GM13977 (cell line): Measurements from ENCODE around the gene EGR4.

Source experiments
- DNase-seq: peaks from one replicate; pipeline ENCODE4 v3.0.0; 2012; ENCODE audit warnings: low spot score
- in situ Hi-C: fragments of 300-500 bp; cut with MboI; formaldehyde crosslinking; loops from one replicate; pipeline ENCODE4 v1.12.0; 2022; ENCODE audit warnings: low sequenced_read_pairs, low pct_unique_long_range_greater_than_20kb, mixed read lengths, inconsistent platforms; ENCODE audit not compliant: unreplicated experiment
- TF ChIP-seq, protein P1 (sequence below): IDR thresholded peaks from 2 replicates; pipeline ENCODE4 v1.5.1; 2012; ENCODE audit warnings: mild to moderate bottlenecking, control low read depth; ENCODE audit not compliant: insufficient read depth; ENCODE audit errors: extremely low read depth, missing control alignments

The EGR4 gene

DNA sequence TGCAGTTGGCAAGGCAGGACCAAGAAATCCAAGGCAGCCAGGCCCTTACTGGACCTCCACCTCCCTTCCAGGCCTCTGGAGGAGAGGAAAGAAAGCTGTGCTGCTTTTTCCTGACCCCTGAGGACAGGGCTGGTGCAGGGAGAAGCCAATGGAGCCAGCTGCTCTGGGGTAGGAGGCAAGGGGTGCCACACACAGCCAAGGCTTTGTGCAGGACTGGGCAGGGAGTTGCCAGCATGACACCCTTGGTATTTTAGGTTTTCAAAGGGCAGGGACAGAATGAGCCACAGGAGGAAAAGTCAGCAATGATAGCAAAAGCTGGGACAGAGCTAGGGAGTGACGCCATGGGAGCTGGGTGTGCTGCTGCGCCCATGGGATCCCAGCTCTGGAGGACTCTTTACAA, 36.3 kb downstream of the EGR4 start:
- in situ Hi-C loops: no loop called here
- DNase-seq: no peak
- TF ChIP-seq, protein P1, sequence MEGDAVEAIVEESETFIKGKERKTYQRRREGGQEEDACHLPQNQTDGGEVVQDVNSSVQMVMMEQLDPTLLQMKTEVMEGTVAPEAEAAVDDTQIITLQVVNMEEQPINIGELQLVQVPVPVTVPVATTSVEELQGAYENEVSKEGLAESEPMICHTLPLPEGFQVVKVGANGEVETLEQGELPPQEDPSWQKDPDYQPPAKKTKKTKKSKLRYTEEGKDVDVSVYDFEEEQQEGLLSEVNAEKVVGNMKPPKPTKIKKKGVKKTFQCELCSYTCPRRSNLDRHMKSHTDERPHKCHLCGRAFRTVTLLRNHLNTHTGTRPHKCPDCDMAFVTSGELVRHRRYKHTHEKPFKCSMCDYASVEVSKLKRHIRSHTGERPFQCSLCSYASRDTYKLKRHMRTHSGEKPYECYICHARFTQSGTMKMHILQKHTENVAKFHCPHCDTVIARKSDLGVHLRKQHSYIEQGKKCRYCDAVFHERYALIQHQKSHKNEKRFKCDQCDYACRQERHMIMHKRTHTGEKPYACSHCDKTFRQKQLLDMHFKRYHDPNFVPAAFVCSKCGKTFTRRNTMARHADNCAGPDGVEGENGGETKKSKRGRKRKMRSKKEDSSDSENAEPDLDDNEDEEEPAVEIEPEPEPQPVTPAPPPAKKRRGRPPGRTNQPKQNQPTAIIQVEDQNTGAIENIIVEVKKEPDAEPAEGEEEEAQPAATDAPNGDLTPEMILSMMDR: no peak

DNA sequence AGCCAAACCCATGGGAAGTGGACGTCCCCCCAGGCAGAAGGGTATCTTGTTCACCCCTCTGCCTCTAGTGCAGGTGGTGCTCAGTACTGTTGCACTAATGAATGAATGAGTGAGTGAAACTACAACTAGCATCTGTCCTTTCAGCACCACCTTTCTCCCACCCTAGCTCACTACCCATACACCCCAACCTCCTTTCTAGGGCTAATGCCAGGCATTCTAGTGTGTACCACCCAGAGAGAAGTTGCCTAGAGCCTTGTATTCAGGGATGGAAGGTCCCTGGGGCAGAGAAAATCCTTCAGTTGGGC, 36.8 kb downstream of the EGR4 start:
- in situ Hi-C loops: no loop called here
- TF ChIP-seq, protein P1: no peak
- DNase-seq: no peak

DNA sequence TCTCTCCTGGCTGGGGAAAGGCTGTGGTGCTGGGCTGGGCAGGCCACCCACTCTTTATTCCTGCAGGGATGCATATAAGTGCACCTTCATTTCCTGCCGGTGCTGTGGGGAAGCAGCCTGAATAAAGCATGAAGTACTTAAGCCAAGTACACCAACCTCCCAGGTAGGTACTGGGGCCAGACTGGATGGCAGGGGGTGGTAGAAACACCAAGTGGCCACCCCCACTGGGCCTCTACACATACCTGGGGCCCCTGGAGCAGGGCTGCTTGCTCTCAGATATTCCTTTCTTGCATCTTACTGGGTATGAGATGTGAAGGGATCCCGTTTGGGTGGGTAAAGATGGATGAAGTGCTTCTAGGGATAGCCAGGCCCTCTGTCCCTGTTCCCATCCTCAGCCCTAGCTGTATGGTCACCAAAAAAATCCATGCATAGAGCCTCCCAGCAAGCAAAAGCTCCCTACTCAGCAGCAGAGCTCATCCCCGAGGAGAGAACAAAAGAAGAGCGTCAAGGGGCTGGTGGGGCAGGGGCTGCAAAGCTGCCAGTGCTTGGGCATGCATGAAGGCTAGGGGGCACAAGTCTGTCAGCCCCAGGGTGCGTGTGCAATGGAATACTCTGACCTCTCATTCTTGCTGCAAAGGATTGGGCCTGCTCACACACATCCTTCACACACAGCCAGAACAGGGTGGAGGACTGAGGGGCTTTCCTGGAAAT, 37.3 kb downstream of the EGR4 start:
- DNase-seq: peak; percentile 13
- TF ChIP-seq, protein P1: no peak
- in situ Hi-C loops: no loop called here

- in situ Hi-C loops: no loop called here
- TF ChIP-seq, protein P1: no peak
- DNase-seq: no peak
These were observed 38.2 kb downstream of the EGR4 start for GRCh38 chr2:73255007-73255644.

DNA sequence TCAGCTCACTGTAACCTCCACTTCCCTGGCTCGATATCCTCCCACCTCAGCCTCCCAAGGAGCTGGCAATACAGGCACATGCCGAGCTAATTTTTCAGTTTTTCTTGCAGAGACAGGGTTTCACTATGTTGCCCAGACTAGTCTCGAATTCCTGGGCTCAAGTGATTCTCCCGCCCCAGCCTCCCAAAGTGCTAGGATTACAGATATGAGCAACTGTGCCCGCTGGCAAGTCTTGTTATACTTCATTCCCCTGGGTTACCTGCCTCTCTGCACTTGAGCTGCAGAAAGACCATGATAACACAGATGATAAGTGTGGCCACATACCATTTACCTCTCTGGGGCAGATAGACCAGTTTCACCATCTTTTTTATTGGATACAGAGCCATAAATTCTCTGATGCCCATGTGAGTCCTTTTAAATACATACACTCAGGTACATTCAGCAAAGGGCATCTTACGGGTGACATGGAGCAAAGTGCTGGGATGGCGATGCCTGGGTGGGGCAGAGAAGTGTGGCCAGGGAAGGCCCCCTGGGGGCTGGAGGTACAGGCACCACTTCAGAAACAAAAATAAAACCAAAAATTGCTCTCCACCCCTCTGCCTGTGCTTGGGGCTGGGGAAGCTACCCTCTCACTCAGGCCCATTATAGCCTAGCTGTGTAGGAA, 38.9 kb downstream of the EGR4 start:
- in situ Hi-C loops: no loop called here
- TF ChIP-seq, protein P1: no peak
- DNase-seq: no peak

GRCh38 chr2:73253901-73254300, 39.4 kb downstream of the EGR4 start:
- in situ Hi-C loops: no loop called here
- TF ChIP-seq, protein P1: no peak
- no peak for DNase-seq
